GM13976 (cell line): ENCODE data around the gene SLC22A3.

Experiments
- DNase-seq: peaks from one replicate; pipeline ENCODE4 v3.0.0; 2012; ENCODE audit warnings: low spot score
- in situ Hi-C: fragments of 300-500 bp; cut with MboI; formaldehyde crosslinking; loops from one replicate; pipeline ENCODE4 v1.12.0; 2022; ENCODE audit warnings: low sequenced_read_pairs, mixed read lengths, inconsistent platforms; ENCODE audit not compliant: unreplicated experiment
- TF ChIP-seq, protein P1 (sequence below): IDR thresholded peaks from 2 replicates; pipeline ENCODE4 v1.5.1; 2012; ENCODE audit warnings: borderline replicate concordance, mild to moderate bottlenecking; ENCODE audit not compliant: insufficient read depth; ENCODE audit errors: extremely low read depth, missing control alignments, control extremely low read depth

Gene SLC22A3

DNA sequence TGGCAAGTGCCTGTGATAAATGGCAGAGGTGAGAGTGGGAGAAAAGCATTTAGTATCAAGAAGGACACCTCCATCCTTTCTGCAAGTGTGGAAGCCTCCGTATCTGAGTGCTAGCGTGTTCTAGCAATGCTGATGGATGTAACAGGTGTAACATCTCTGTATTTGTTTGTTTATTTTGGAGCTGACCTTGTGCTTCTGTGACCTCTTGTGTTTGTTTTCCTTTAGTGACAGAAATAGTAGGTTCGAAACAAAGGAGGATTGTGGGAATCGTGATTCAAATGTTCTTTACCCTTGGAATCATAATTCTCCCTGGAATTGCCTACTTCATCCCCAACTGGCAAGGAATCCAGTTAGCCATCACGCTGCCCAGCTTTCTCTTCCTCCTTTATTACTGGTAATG is 60.4 kb downstream of the SLC22A3 start:
- TF ChIP-seq, protein P1, sequence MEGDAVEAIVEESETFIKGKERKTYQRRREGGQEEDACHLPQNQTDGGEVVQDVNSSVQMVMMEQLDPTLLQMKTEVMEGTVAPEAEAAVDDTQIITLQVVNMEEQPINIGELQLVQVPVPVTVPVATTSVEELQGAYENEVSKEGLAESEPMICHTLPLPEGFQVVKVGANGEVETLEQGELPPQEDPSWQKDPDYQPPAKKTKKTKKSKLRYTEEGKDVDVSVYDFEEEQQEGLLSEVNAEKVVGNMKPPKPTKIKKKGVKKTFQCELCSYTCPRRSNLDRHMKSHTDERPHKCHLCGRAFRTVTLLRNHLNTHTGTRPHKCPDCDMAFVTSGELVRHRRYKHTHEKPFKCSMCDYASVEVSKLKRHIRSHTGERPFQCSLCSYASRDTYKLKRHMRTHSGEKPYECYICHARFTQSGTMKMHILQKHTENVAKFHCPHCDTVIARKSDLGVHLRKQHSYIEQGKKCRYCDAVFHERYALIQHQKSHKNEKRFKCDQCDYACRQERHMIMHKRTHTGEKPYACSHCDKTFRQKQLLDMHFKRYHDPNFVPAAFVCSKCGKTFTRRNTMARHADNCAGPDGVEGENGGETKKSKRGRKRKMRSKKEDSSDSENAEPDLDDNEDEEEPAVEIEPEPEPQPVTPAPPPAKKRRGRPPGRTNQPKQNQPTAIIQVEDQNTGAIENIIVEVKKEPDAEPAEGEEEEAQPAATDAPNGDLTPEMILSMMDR, result no peak
- in situ Hi-C loops, result no loop called here
- no peak for DNase-seq

DNA sequence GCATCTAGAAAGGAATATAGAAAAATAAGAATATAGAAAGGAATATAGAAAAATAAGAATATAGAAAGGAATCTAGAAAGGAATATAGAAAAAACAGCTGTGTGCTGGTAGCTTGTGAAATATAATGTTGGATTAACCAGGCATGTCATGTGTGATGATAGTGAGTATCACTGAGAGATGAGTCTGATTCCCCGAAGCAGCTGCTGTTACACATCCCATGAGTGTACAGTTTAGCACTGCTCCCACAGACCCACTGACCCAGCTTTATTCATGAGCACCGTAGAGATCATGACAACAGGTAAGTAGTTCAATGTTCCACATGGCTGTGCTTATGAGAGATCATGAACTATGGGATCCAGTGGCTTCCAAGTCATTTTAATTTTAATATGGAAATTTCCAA is 64.8 kb downstream of the SLC22A3 start:
- in situ Hi-C loops, result no loop called here
- DNase-seq, result no peak
- TF ChIP-seq, protein P1, result no peak

DNA sequence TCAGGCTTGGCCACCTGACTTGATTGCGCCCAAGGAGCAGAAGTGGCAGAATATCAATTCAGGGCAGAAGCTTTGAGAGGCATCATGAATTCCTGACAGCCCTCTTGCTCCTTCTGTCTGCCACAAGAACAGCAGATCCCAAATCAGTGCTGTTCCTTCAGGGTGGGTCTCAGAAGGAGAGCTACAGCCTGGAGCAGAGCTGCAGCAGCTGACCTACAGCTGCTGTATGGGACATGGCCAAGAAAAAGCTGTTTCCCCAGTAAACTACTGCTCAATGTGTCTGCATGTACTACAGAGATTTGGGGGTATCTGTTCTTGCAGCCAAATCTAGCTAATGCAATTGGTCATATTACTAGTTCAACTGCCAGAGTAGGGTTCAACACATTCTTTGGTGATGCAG is 69.0 kb downstream of the SLC22A3 start:
- in situ Hi-C loops, result no loop called here
- TF ChIP-seq, protein P1, result no peak
- no peak for DNase-seq

DNA sequence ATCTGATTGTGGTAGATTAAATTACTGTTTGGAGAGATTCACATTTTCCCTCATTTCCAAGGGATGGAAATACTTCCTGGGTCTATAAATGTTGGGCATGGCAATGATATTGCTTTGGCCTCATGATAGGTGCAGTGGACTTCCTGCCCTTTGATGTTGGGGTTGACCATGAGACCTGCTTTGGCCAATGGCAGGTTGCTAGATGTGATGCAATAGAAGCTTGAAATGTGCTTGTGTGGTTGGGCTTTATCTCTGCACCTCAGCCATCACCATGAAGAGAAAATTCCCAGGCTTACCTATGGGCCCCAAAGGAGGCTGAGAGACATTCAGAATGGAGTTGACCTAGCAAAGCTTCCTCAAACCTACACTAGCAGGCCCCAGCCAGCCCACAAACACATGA is 69.4 kb downstream of the SLC22A3 start:
- in situ Hi-C loops, result no loop called here
- TF ChIP-seq, protein P1, result no peak

DNA sequence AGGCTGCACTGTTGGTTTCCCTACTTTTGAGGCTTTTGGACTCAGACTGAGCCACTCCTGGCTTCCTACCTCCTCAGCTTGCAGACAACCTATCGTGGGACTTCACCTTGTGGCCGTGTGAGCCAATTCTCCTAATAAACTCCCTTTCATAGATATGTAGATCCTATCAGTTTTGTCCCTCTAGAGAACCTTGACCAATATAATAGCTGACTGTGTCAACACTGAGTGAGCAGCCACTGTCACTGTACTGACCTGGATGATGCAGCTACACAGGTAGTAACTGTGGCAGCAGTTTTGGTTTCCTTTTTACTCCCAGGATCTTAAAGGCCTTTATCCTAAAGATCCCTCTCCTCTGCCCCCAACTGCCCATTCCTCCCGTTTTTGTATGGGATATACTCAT is 70.2 kb downstream of the SLC22A3 start:
- no peak for DNase-seq
- in situ Hi-C loops, result no loop called here
- TF ChIP-seq, protein P1, result no peak

More for the DNA sequence above, 69.4 kb downstream of the SLC22A3 start:
- DNase-seq, result no peak

DNA sequence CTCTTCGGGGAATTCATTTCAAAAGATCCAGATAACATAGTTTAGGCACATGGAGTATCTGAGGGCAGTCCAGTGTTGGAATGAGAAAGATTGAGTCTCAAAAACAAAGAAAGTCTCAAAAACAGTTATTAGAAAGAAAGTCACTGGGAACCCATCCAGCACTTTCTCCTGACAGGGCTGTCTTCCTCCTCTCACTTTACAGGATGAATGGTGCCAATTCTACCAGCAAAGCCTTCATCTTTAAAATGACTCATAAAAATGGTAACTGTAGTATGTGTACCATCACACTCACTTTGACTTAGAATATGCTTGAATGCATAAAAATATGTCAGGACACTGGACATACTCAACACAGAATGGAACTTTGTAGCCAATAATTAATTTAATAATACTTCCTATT is 71.3 kb downstream of the SLC22A3 start:
- TF ChIP-seq, protein P1, result no peak
- in situ Hi-C loops, result no loop called here

More for the DNA sequence above, 71.3 kb downstream of the SLC22A3 start:
- no peak for DNase-seq
